HG02973 (cell line): ENCODE results near the gene FCHO1.
"Not testable (repeated sequence)": the region's sequence is repeated elsewhere in the genome, so short reads cannot be mapped to it uniquely, and the experiment has no call there.

Experiments used
- ATAC-seq: cut with Tn5 transposase; IDR thresholded peaks from one replicate; pipeline ENCODE4 v1.9.1; 2021; ENCODE audit warnings: moderate library complexity; ENCODE audit not compliant: unreplicated experiment

The FCHO1 gene

GRCh38 chr19:17790059-17790780 is 38.9 kb downstream of the FCHO1 start:
- ATAC-seq = no peak

DNA sequence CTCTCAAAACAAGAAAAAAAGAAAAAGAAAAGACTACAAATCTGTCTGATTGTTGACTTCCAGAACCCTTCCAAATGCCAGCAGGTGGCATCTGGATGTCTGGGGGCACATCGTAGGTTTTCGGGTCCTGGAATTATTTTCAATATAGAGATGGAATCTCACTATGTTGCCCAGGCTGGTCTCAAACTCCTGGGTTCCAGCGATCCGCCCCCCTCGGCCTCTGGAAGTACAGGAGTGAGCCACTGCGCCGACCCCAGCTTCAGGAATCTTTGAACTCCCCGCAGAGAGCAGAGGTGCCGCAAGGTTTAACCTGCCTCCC is 43.1 kb downstream of the FCHO1 start:
- ATAC-seq = no peak

GRCh38 chr19:17794731-17795494 is 43.6 kb downstream of the FCHO1 start, which contains the start of gene B3GNT3:
Gene B3GNT3 (plus strand): TSS chr19:17795138. CDS start chr19:17807808, 12,670 bp downstream.
- ATAC-seq = no peak

- ATAC-seq = no peak
Observed at GRCh38 chr19:17795495-17795856, 44.2 kb downstream of the FCHO1 start.

DNA sequence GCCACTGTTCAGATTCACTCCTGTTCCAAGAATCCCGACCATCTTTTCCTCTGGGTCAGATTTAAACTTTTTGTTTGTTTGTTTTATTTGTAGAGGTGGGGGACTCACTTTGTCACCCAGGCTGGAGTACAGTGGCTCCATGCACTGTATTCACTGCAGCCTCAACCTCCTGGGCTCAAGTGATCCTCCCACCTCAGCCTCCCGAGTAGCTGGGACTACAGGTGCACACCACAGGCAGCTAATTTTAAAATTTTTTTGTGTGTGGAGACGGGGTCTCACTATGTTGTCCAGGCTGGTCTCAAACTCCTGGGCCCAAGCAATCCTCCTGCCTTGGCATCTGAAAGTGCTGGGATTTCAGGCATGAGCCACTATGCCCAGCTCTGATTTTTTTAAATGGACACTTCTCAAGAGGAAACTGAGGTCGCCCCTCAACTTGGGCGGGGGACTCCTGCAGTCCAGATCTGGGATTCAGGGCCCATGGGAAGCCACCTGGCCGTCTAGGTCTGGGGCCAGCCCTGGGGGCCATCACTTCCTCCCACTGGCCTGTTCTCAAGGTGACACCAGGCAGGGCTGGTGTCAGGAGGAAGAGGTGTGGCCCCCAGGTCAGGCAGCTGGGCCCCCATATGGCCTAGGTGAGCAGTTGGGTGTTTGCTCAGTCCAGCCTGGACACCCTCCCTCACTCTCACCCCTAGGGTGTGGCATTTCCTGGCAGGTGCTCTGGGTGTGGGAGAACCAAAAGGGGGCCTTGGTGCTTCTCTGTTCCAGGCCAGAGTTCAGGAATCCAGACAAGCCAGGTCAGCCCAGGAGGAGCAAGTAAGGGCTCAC is 44.9 kb downstream of the FCHO1 start:
- ATAC-seq = no peak

DNA sequence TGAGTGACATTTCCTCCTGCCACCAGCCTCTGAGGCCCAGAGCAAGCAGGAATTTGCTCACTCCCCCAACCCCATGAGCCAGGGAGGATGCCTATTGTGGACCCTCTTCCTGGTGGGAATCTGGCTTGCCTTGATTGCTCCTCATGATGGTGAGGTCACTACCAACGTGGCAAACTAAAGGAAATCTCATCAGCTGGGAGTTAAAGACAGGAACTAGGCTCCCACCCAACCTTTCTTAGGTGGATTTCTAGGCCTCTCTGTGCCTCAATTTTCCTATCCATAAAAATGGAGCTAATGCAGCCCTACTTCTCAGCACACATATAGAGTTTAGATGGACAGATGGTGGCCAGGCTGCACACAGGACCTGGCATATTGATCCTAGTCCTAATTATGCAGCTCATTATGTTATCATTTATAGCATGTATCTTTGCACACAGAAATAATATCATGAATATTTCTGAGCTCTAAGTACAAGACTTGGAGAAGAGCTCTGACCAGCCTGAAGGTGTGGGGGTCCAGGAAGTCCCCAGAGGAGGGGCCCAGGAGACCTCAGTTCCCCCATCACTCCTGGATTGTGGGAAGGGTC is 45.7 kb downstream of the FCHO1 start:
- no peak for ATAC-seq

DNA sequence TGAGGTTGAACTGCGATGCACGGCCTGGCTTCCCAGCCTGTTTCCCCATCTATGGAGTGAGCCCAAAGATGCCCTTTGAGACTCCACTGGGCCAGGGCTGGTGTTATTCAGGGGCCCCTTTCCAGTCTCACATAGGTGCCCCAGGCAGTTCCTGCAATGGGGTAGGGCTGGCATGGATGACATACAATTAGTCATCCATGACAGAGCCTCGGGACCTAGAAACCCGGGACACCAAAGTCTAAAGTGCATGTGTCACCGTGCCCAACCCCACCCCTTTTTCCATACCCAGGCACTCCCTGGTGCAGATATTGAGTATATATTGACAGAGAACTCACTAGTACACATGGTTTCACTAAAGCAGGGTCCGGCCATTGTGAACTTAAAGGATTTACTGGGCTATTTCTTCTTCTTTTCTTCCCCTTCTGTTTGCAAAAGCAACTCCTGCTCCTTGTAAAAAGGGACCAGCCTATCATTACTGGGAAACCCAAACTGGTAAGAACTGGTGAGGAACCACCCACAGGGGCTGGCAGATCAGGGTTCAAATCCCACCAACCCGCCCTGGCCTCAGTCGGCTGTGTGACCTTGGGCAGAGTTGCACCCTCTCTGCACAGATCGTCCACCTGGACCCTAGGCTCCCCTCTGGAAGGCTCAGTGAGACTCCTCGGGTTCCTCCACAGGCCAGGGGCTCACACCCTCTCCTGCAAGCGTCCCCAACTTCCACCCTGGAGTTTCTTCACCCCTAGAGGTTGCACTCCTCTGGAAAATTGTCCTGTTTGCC is 46.3 kb downstream of the FCHO1 start:
- no peak for ATAC-seq

- not testable (repeated sequence) for ATAC-seq
Observed at GRCh38 chr19:17798599-17798998, 47.3 kb downstream of the FCHO1 start.

DNA sequence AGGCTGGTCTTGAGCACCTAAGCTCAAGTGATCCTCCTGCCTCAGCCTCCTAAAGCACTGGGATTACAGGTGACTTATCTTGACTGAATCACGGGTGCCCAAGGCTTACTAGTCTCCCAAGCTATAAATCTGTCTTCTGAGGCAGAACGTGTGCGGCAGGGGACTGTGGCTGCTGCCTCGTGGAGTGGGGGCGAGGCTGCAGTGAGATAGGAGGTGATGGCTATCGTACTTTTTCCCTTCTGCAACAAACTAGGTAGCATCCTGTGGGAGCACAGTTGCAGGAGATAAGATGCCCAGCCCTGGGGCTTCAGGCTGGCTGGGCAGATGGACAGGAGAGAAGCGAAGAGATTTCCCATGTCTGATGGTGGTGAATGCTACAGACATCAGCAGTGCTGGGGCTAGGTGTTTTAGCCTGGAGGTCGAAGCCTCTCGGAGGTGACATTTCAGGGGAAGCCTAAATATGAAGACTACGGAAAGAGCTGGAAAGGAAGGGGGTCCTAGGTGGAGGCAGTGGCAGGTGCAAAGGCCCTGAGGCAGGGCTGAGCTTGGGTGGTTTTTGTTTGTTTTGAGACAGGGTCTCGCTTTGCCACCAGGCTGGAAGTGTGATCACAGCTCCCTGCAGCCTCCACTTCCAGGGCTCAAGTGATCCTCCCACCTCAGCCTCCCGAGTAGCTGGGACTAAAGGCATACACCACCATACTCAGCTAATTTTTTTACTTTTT is 51.0 kb downstream of the FCHO1 start:
- no peak for ATAC-seq

- no peak for ATAC-seq
Observed at GRCh38 chr19:17803264-17803896, 52.1 kb downstream of the FCHO1 start.

DNA sequence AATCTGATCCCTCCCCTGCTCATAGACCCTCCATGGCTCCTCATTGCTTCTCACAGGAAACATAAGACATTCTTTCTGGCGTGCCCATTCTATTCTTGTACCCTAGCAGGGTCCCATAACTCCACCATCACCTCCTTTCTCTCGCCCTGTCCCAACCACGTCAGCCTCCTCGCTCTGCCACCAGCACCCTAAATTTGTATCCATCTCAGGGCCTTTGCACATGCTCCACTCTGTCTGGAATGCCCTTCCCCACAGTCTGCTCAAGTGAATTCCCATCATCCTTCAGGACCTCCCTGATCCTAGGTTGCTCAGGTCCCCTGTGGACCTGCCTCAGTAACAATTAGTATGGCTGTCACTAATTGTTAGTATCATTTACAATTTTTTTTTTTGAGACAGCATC is 54.1 kb downstream of the FCHO1 start:
- ATAC-seq = no peak

- no peak for ATAC-seq
Observed at GRCh38 chr19:17806945-17807344, 55.7 kb downstream of the FCHO1 start.

DNA sequence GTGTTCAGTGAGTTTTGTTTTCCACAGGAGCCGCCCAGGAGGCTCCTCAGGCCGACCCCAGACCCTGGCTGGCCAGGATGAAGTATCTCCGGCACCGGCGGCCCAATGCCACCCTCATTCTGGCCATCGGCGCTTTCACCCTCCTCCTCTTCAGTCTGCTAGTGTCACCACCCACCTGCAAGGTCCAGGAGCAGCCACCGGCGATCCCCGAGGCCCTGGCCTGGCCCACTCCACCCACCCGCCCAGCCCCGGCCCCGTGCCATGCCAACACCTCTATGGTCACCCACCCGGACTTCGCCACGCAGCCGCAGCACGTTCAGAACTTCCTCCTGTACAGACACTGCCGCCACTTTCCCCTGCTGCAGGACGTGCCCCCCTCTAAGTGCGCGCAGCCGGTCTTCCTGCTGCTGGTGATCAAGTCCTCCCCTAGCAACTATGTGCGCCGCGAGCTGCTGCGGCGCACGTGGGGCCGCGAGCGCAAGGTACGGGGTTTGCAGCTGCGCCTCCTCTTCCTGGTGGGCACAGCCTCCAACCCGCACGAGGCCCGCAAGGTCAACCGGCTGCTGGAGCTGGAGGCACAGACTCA is 56.5 kb downstream of the FCHO1 start:
- no peak for ATAC-seq

- no peak for ATAC-seq
Observed at GRCh38 chr19:17811103-17811502, 59.8 kb downstream of the FCHO1 start.

DNA sequence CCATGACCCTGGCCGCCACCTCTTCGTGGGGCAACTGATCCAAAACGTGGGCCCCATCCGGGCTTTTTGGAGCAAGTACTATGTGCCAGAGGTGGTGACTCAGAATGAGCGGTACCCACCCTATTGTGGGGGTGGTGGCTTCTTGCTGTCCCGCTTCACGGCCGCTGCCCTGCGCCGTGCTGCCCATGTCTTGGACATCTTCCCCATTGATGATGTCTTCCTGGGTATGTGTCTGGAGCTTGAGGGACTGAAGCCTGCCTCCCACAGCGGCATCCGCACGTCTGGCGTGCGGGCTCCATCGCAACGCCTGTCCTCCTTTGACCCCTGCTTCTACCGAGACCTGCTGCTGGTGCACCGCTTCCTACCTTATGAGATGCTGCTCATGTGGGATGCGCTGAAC is 60.4 kb downstream of the FCHO1 start:
- no peak for ATAC-seq

GRCh38 chr19:17812099-17812498 is 60.8 kb downstream of the FCHO1 start:
- ATAC-seq = no peak

DNA sequence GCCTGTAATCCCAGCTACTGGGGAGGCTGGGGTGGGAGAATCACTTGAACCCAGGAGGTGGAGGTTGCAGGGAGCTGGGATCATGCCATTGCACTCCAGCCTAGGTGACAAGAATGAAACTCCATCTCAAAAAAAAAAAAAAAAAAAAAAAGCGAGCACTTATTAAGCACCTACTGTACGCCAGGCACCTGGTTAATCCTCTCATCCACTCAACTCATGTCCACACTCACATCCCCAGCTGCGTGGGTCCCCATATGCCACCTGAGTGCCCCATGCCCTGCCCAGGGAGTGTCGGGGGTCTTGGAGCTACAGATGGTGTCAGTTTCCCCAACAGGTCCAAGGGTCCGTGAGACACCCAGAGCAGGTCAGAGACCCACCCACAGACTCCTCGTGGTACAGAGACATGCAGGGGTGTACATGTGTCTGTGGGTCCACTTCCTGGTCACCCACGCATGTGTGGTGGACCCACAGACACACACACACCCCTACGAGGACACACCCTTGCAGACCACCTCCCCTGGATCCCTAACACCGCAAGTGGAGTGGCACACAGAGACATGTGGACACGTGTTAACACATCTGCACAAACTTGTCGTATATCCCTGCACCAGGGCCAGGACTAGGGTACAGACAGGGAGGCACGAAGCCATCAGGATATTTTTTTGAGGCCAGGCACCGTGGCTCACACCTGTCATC is 66.5 kb downstream of the FCHO1 start:
- no peak for ATAC-seq

DNA sequence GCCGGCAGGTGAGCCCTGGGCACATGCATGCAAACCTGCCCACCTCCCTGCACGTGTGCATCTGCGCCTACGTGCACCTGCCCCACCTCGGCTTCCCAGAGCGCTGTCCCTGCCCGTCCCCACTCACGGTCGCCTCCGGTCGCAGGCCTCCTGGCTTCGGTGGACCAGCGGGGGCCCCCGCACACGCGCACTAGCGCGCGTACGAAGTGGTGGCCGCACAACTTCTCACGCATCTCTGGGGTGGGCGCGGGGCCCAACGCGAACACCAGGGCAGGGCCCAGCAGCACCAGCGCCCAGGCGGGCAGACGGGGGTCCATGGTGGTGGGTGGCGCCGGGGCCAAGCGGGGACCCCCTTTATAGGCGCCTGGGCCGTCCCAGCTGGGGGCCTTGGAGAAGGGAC is 69.9 kb downstream of the FCHO1 start, which contains the start of gene INSL3:
Gene INSL3, minus strand, starts transcription at position 330 of the 400 bp plus-strand sequence. Its CDS starts 13 bp downstream, at position 317.
- ATAC-seq = no peak
